ENCODE results near the gene HCN1. TPM values are rescaled to one million over a fixed set of nuclear protein-coding genes. Genes with fewer than 3 reads are reported as not detected.

Gene HCN1
- total and polyA plus RNA-seq, 2 of the 8 experiments (the other 6 are each of a cell fraction or from before 2014, with no cell fraction given): 1.1 to 6.7 TPM

DNA sequence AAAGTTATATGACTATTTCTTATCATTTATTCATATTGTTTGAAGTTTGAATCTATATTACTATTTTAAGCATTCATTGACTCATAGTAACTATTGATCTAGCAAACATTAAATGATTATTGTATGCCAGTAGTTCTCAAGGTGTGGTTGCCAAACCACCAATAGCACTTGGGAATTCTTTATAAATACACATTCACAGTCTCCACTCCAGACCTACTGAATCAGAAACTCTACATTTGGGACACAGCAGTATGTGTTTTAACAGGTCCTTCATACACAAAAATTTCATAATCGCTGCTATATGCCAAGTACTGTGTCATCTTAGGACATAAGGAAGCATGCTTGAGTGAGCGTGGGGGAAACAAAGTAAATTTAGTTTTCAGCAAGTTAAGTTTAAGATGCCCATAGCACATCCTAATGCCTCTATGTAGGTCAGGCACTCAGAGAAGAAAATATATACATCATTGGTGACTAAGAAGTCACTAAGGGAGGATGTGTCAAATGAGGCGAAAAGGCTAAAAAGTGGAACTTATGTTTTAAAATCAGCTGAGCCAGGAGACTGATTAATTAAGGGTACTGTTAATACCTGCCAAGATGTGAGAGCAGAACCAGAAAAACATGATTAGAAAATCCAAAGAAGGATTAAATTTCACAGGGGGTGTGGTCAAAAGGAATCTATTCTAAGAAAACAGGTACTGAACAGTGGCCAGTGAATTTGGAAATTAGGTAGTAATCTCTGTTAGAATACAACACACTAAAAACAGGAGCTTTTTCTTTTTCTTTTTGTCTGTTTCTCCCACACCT lies 340.8 kb downstream of the HCN1 start:
- no peak overlapping the region for H4K91ac ChIP-seq (replicated peaks; ENCODE audit: insufficient read length, low read length)
- H3K4me2 ChIP-seq (ENCODE audit: insufficient read depth in 1 of 2, low read depth in 2 of 2, low read length in 2 of 2): no peak overlapping the region
- H3K4me1 ChIP-seq (replicated peaks in 1 of 4; ENCODE audit: control insufficient read depth in 3 of 4, insufficient read depth in 4 of 4, low read length in 3 of 4): no peaks in the 10 kb centered on the region
- DNase-seq (ENCODE audit: low read depth in 1 of 2, low spot score in 2 of 2): no peak
- no peak overlapping the region for H3K14ac ChIP-seq (ENCODE audit: insufficient read length)
- ChIA-PET CTCF (ENCODE audit: partially characterized antibody) (no interaction called here), POLR2A (ENCODE audit: partially characterized antibody) (no interaction called here)
- H3K4ac ChIP-seq (replicated peaks; ENCODE audit: insufficient read length, low read depth, low read length): no peak overlapping the region
- H3K9me3 ChIP-seq (ENCODE audit: insufficient read depth in 2 of 2, low read depth in 1 of 2, low read length in 1 of 2): no peaks in the 10 kb centered on the region
- H2BK20ac ChIP-seq (ENCODE audit: low read length): no peak overlapping the region
- no peaks in the 10 kb centered on the region for H4K20me1 ChIP-seq (replicated peaks in 1 of 2; ENCODE audit: control insufficient read depth in 1 of 2, insufficient read depth in 2 of 2, low read length in 2 of 2)
- H3K36me3 ChIP-seq (ENCODE audit: control insufficient read depth in 2 of 4, insufficient read depth in 4 of 4, low read length in 3 of 4): no peaks in the 10 kb centered on the region
- no peak overlapping the region for H2BK12ac ChIP-seq (ENCODE audit: low read depth, low read length)
- no peak overlapping the region for H2BK15ac ChIP-seq (ENCODE audit: low read length)
- H3K23me2 ChIP-seq (ENCODE audit: low read depth, low read length): no peaks in the 10 kb centered on the region
- H3K23ac ChIP-seq (ENCODE audit: insufficient read length): no peak overlapping the region
- no peak overlapping the region for H3K4me3 ChIP-seq (ENCODE audit: extremely low read depth in 1 of 4, insufficient read depth in 2 of 4, low read depth in 3 of 4, low read length in 4 of 4)
- no peak overlapping the region for H2AFZ ChIP-seq (ENCODE audit: low read length)
- no peak overlapping the region for H3K9ac ChIP-seq (replicated peaks in 1 of 4; ENCODE audit: extremely low read depth in 1 of 4, low read depth in 3 of 4, low read length in 3 of 4)
- no peak overlapping the region for H3K56ac ChIP-seq (replicated peaks; ENCODE audit: insufficient read length, low read depth, low read length)
- TF ChIP-seq YY1 (IDR thresholded peaks at IDR 0.05; ENCODE audit: low read depth, low read length): no peak
- TF ChIP-seq KDM4A (IDR thresholded peaks at IDR 0.05; ENCODE audit: low read depth, low read length, severe bottlenecking): no peak
- no peak for TF ChIP-seq SP2 (IDR thresholded peaks at IDR 0.05; ENCODE audit: low read length)
- TF ChIP-seq, protein P1, sequence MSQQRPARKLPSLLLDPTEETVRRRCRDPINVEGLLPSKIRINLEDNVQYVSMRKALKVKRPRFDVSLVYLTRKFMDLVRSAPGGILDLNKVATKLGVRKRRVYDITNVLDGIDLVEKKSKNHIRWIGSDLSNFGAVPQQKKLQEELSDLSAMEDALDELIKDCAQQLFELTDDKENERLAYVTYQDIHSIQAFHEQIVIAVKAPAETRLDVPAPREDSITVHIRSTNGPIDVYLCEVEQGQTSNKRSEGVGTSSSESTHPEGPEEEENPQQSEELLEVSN (IDR thresholded peaks at IDR 0.05): no peak
- no peak for TF ChIP-seq JUN (IDR thresholded peaks at IDR 0.05; ENCODE audit: low read depth, low read length)
- TF ChIP-seq, protein P2, sequence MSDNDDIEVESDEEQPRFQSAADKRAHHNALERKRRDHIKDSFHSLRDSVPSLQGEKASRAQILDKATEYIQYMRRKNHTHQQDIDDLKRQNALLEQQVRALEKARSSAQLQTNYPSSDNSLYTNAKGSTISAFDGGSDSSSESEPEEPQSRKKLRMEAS (IDR thresholded peaks at IDR 0.05): no peak
- no peak for TF ChIP-seq POLR2A (IDR thresholded peaks at IDR 0.05; ENCODE audit: control extremely low read depth in 1 of 2, low read depth in 2 of 2, low read length in 2 of 2)
- no peak for TF ChIP-seq CHD2 (IDR thresholded peaks at IDR 0.05; ENCODE audit: low read length)
- TF ChIP-seq FOSL1 (IDR thresholded peaks at IDR 0.05; ENCODE audit: insufficient read depth, low read depth, low read length): no peak
- no peak for TF ChIP-seq NANOG (IDR thresholded peaks at IDR 0.05; ENCODE audit: insufficient read depth, low read depth, low read length, poor library complexity, severe bottlenecking)
- TF ChIP-seq SAP30 (IDR thresholded peaks at IDR 0.05; ENCODE audit: insufficient read depth, insufficient replicate concordance, low read length): no peak
- 95% methylated on average over 3 of the region's 3 CpGs; no CpG with 5 or more reads in 1 of the 2 experiments for WGBS, 2 experiments (ENCODE audit: extremely low coverage in 1 of 2, insufficient coverage in 1 of 2, insufficient read length in 1 of 2, insufficient replicate concordance in 2 of 2, low coverage in 1 of 2, low lambda C conversion rate in 2 of 2, missing lambda C conversion rate in 1 of 2)
- no peak overlapping the region for H2BK5ac ChIP-seq (ENCODE audit: low read depth, low read length)
- H4K5ac ChIP-seq (ENCODE audit: insufficient read length, low read depth, low read length): no peak overlapping the region
- no peaks in the 10 kb centered on the region for H3K27me3 ChIP-seq (replicated peaks in 1 of 4; ENCODE audit: control insufficient read depth in 3 of 4, extremely low read depth in 1 of 4, insufficient read depth in 3 of 4, low read length in 3 of 4)
- H2AK5ac ChIP-seq (ENCODE audit: low read depth, low read length): no peak overlapping the region
- no peak overlapping the region for H2BK120ac ChIP-seq (replicated peaks; ENCODE audit: low read depth, low read length)
- H3K79me2 ChIP-seq (ENCODE audit: control insufficient read depth in 1 of 2, insufficient read depth in 2 of 2, low read length in 2 of 2): no peaks in the 10 kb centered on the region
- no peak for FAIRE-seq
- H3K27ac ChIP-seq (ENCODE audit: low read depth, low read length): no peak overlapping the region
- H3K18ac ChIP-seq (ENCODE audit: extremely low read depth, low read length): no peak overlapping the region
- H4K8ac ChIP-seq (ENCODE audit: extremely low read depth, insufficient read depth, low read length): no peak overlapping the region
- no peaks in the 10 kb centered on the region for H3K79me1 ChIP-seq (ENCODE audit: low read depth, low read length)

Data from H1 (cell line).